Activated CD4-positive, alpha-beta memory T cell treated with anti-CD3 and anti-CD28 coated beads, Interleukin-2, amount 10 ng/mL, durations not matched to agents 7 days and 5 days (primary cell): ENCODE measurements around the gene INPPL1. TPM values are rescaled to one million over a fixed set of nuclear protein-coding genes. Genes with fewer than 3 reads are reported as not detected.
A peak's percentile ranks its signal among the peaks of the same experiment; 100 is the strongest.
"Not testable (repeated sequence)": the region's sequence is repeated elsewhere in the genome, so short reads cannot be mapped to it uniquely, and the experiment has no call there.

Source experiments
- CTCF ChIA-PET: fragments of 350-600 bp; sonication (Branson Sonifier 250); formaldehyde crosslinking; loops from one replicate; lab custom pipeline; 2021; ENCODE audit warnings: antibody characterized with exemption, inconsistent platforms; lab: Charles Lee
- POLR2A ChIA-PET: fragments of 350-600 bp; sonication (Branson Sonifier 250); formaldehyde crosslinking; loops from one replicate; lab custom pipeline; 2021; ENCODE audit warnings: antibody characterized with exemption; lab: Charles Lee
- DNase-seq: peaks from one replicate; pipeline ENCODE4 v3.0.0-alpha.2; 2020
- H3K27ac Mint-ChIP-seq: one replicate; pipeline ENCODE4 v1.8.0; 2021; ENCODE audit warnings: mild to moderate bottlenecking, mixed read lengths
- H3K27me3 Mint-ChIP-seq: one replicate; pipeline ENCODE4 v1.8.0; 2021; ENCODE audit warnings: mixed read lengths
- H3K36me3 Mint-ChIP-seq: one replicate; pipeline ENCODE4 v1.8.0; 2021; ENCODE audit warnings: low read depth, mixed read lengths
- H3K4me1 Mint-ChIP-seq: one replicate; pipeline ENCODE4 v1.8.0; 2021; ENCODE audit warnings: mixed read lengths
- H3K4me3 Mint-ChIP-seq: one replicate; pipeline ENCODE4 v1.8.0; 2021; ENCODE audit warnings: mild to moderate bottlenecking, mixed read lengths
- H3K9me3 Mint-ChIP-seq: one replicate; pipeline ENCODE4 v1.8.0; 2021; ENCODE audit warnings: mixed read lengths
- total RNA-seq, 2 experiments: library from RNA; stranded (reverse); gene quantifications; one replicate each; pipeline ENCODE4 v1.2.3, GENCODE V29; 2021

The INPPL1 gene
- 100 to 1,000 TPM; 138 to 153 TPM for total RNA-seq

GRCh38 chr11:72224564-72225410 is at the start of gene INPPL1:
Gene INPPL1 (plus strand): TSS chr11:72224767. CDS start chr11:72224985, 218 bp downstream.
- H3K36me3 Mint-ChIP-seq, result peaks cover 19% of the 10 kb centered on the region
- peak; percentile 55 for DNase-seq
- H3K4me1 Mint-ChIP-seq, result peaks cover 25% of the 10 kb centered on the region
- no peaks in the 10 kb centered on the region for H3K9me3 Mint-ChIP-seq
- peak within 1 kb of the TSS; percentile 92 for H3K27ac Mint-ChIP-seq
- H3K4me3 Mint-ChIP-seq, result peak within 1 kb of the TSS; percentile 98
- ChIA-PET CTCF (interaction anchor here (0.6 to 3.2 kb wide), 4 partner anchors 13 to 206 kb away, joined by 3 to 14 read pairs (median 6); no protein-coding TSS in a partner anchor), POLR2A (interaction anchor here (1.0 to 2.6 kb wide), 15 partner anchors 11 to 209 kb away, joined by 3 to 9 read pairs (median 4); partner anchors contain the start of gene ANAPC15)
- no peaks in the 10 kb centered on the region for H3K27me3 Mint-ChIP-seq

GRCh38 chr11:72177656-72178055 is 46.9 kb upstream of the INPPL1 start:
- peaks cover 12% of the 10 kb centered on the region for H3K27me3 Mint-ChIP-seq
- H3K9me3 Mint-ChIP-seq, result no peaks in the 10 kb centered on the region
- no peak for DNase-seq
- ChIA-PET CTCF (interaction anchor here (0.7 kb wide), 1 partner anchor 934 kb away, joined by 3 read pairs; no protein-coding TSS in a partner anchor), POLR2A (no interaction called here)
- peaks cover 10% of the 10 kb centered on the region for H3K4me1 Mint-ChIP-seq
- H3K4me3 Mint-ChIP-seq, result no peak overlapping the region
- H3K27ac Mint-ChIP-seq, result no peak overlapping the region
- no peaks in the 10 kb centered on the region for H3K36me3 Mint-ChIP-seq

GRCh38 chr11:72179049-72179803 is 45.3 kb upstream of the INPPL1 start:
- peaks cover 16% of the 10 kb centered on the region for H3K27me3 Mint-ChIP-seq
- H3K36me3 Mint-ChIP-seq, result no peaks in the 10 kb centered on the region
- H3K4me1 Mint-ChIP-seq, result peaks cover 10% of the 10 kb centered on the region
- DNase-seq, result no peak
- no peak overlapping the region for H3K4me3 Mint-ChIP-seq
- no peaks in the 10 kb centered on the region for H3K9me3 Mint-ChIP-seq
- POLR2A ChIA-PET, result no interaction called here
- CTCF ChIA-PET, result interaction anchor here (0.7 to 2.0 kb wide), 3 partner anchors 103 to 201 kb away, joined by 3 to 8 read pairs (median 3); no protein-coding TSS in a partner anchor
- no peak overlapping the region for H3K27ac Mint-ChIP-seq

- Mint-ChIP-seq H3K27ac (no peak overlapping the region), H3K36me3 (no peaks in the 10 kb centered on the region), H3K4me1 (peaks cover 10% of the 10 kb centered on the region), H3K9me3 (no peaks in the 10 kb centered on the region), H3K27me3 (peaks cover 13% of the 10 kb centered on the region), H3K4me3 (no peak overlapping the region)
- CTCF ChIA-PET, result interaction anchor here (0.7 to 2.0 kb wide), 4 partner anchors 103 to 292 kb away, joined by 3 to 8 read pairs (median 3); no protein-coding TSS in a partner anchor
- DNase-seq, result no peak
- POLR2A ChIA-PET, result no interaction called here
These were observed 44.7 kb upstream of the INPPL1 start for GRCh38 chr11:72179804-72180396.

GRCh38 chr11:72180892-72181552 is 43.5 kb upstream of the INPPL1 start:
- H3K4me3 Mint-ChIP-seq, H3K9me3 Mint-ChIP-seq, DNase-seq, H3K27ac Mint-ChIP-seq, H3K36me3 Mint-ChIP-seq, POLR2A ChIA-PET: not testable (repeated sequence)
- H3K27me3 Mint-ChIP-seq, result peaks cover 13% of the 10 kb centered on the region
- H3K4me1 Mint-ChIP-seq, result peaks cover 10% of the 10 kb centered on the region
- CTCF ChIA-PET, result interaction anchor here (1.1 kb wide), 1 partner anchor 156 kb away, joined by 3 read pairs; no protein-coding TSS in a partner anchor

GRCh38 chr11:72181553-72181958 is 43.0 kb upstream of the INPPL1 start:
- Mint-ChIP-seq H3K4me1 (peaks cover 10% of the 10 kb centered on the region), H3K27me3 (peaks cover 13% of the 10 kb centered on the region)
- POLR2A ChIA-PET, H3K4me3 Mint-ChIP-seq, H3K36me3 Mint-ChIP-seq, H3K9me3 Mint-ChIP-seq, H3K27ac Mint-ChIP-seq, DNase-seq: not testable (repeated sequence)
- CTCF ChIA-PET, result interaction anchor here (0.8 to 1.1 kb wide), 2 partner anchors 14 to 156 kb away, joined by 3 to 4 read pairs; no protein-coding TSS in a partner anchor

- CTCF ChIA-PET, result interaction anchor here (1.5 kb wide), 1 partner anchor 243 kb away, joined by 3 read pairs; no protein-coding TSS in a partner anchor
- Mint-ChIP-seq H3K36me3 (no peaks in the 10 kb centered on the region), H3K27ac (no peak overlapping the region), H3K9me3 (no peaks in the 10 kb centered on the region), H3K4me1 (no peaks in the 10 kb centered on the region), H3K4me3 (no peak overlapping the region), H3K27me3 (peaks cover 5% of the 10 kb centered on the region)
- POLR2A ChIA-PET, result no interaction called here
- DNase-seq, result no peak
These were observed 36.3 kb upstream of the INPPL1 start for GRCh38 chr11:72188267-72188666.

- no peaks in the 10 kb centered on the region for H3K9me3 Mint-ChIP-seq
- no peaks in the 10 kb centered on the region for H3K4me1 Mint-ChIP-seq
- H3K27me3 Mint-ChIP-seq, result no peaks in the 10 kb centered on the region
- POLR2A ChIA-PET, result no interaction called here
- H3K27ac Mint-ChIP-seq, result no peak overlapping the region
- no peak overlapping the region for H3K4me3 Mint-ChIP-seq
- no peak for DNase-seq
- no peaks in the 10 kb centered on the region for H3K36me3 Mint-ChIP-seq
- CTCF ChIA-PET, result interaction anchor here (0.9 to 1.5 kb wide), 2 partner anchors 45 to 241 kb away, joined by 3 read pairs; no protein-coding TSS in a partner anchor
These were observed 34.9 kb upstream of the INPPL1 start for GRCh38 chr11:72189455-72190250.

- H3K27me3 Mint-ChIP-seq, result no peaks in the 10 kb centered on the region
These were observed 33.9 kb upstream of the INPPL1 start for GRCh38 chr11:72190631-72191071.

GRCh38 chr11:72191961-72192381 is 32.6 kb upstream of the INPPL1 start, which contains the start of gene FOLR1:
Gene FOLR1 (plus strand): TSS chr11:72192140. CDS start chr11:72192174, 34 bp downstream.
- ChIA-PET CTCF (interaction anchor here (1.0 kb wide), 1 partner anchor 9 kb away, joined by 5 read pairs; no protein-coding TSS in a partner anchor), POLR2A (no interaction called here)
- Mint-ChIP-seq H3K27ac (no peak within 1 kb of the TSS), H3K4me3 (no peak within 1 kb of the TSS), H3K4me1 (no peaks in the 10 kb centered on the region), H3K9me3 (no peaks in the 10 kb centered on the region), H3K36me3 (no peaks in the 10 kb centered on the region), H3K27me3 (no peaks in the 10 kb centered on the region)
- no peak for DNase-seq

More at GRCh38 chr11:72190631-72191071, 33.9 kb upstream of the INPPL1 start:
- Mint-ChIP-seq H3K36me3 (no peaks in the 10 kb centered on the region), H3K4me3 (no peak overlapping the region), H3K9me3 (no peaks in the 10 kb centered on the region), H3K4me1 (no peaks in the 10 kb centered on the region), H3K27ac (no peak overlapping the region)
- CTCF ChIA-PET, result interaction anchor here (0.7 kb wide), 1 partner anchor 111 kb away, joined by 4 read pairs; no protein-coding TSS in a partner anchor
- no peak for DNase-seq
- POLR2A ChIA-PET, result no interaction called here

GRCh38 chr11:72195518-72196270 is 28.9 kb upstream of the INPPL1 start:
- DNase-seq, result no peak
- CTCF ChIA-PET, result no interaction called here
- H3K9me3 Mint-ChIP-seq, result no peaks in the 10 kb centered on the region
- POLR2A ChIA-PET, result no interaction called here
- no peaks in the 10 kb centered on the region for H3K4me1 Mint-ChIP-seq
- no peaks in the 10 kb centered on the region for H3K36me3 Mint-ChIP-seq
- no peaks in the 10 kb centered on the region for H3K27me3 Mint-ChIP-seq
- no peak overlapping the region for H3K27ac Mint-ChIP-seq
- H3K4me3 Mint-ChIP-seq, result no peak overlapping the region
